Glomerular visceral epithelial cell (primary cell): ENCODE results near the gene DUXB.

Experiments used
- DNase-seq: peaks from one replicate; pipeline ENCODE4 v3.0.0-alpha.2; 2016; ENCODE audit errors: extremely low spot score

DUXB gene

GRCh38 chr16:75701361-75701760, at the start of gene DUXB:
DUXB (minus strand) TSS chr16:75701461; CDS start chr16:75701418, 43 bp downstream.
- no peak for DNase-seq

GRCh38 chr16:75750528-75750927, 49.3 kb upstream of the DUXB start:
- no peak for DNase-seq

GRCh38 chr16:75746359-75746758, 45.1 kb upstream of the DUXB start:
- no peak for DNase-seq

GRCh38 chr16:75745823-75746222, 44.6 kb upstream of the DUXB start:
- no peak for DNase-seq

- DNase-seq = no peak
Observed at GRCh38 chr16:75745242-75745641, 44.0 kb upstream of the DUXB start.

GRCh38 chr16:75742424-75743047, 41.3 kb upstream of the DUXB start:
- no peak for DNase-seq

GRCh38 chr16:75733305-75734211, 32.3 kb upstream of the DUXB start:
- DNase-seq = no peak

GRCh38 chr16:75732871-75733270, 31.6 kb upstream of the DUXB start:
- DNase-seq = no peak

GRCh38 chr16:75727221-75727620, 26.0 kb upstream of the DUXB start:
- no peak for DNase-seq

GRCh38 chr16:75726390-75726789, 25.1 kb upstream of the DUXB start, which contains the start of gene CPHXL:
CPHXL (minus strand) TSS chr16:75726490; CDS start chr16:75726442, 48 bp downstream.
- no peak for DNase-seq

GRCh38 chr16:75718452-75718851, 17.2 kb upstream of the DUXB start:
- DNase-seq = no peak

- no peak for DNase-seq
Observed at GRCh38 chr16:75714661-75715060, 13.4 kb upstream of the DUXB start.

- no peak for DNase-seq
Observed at GRCh38 chr16:75710344-75710743, 9.1 kb upstream of the DUXB start.

- DNase-seq = no peak
Observed at GRCh38 chr16:75703306-75703705, 2.0 kb upstream of the DUXB start.

- no peak for DNase-seq
Observed at GRCh38 chr16:75702242-75702641, 981 bp upstream of the DUXB start.

GRCh38 chr16:75697571-75697970, 3.7 kb downstream of the DUXB start:
- DNase-seq = no peak

- DNase-seq = no peak
Observed at GRCh38 chr16:75695708-75696107, 5.6 kb downstream of the DUXB start.

GRCh38 chr16:75687361-75687760, 13.9 kb downstream of the DUXB start:
- DNase-seq = no peak

- DNase-seq = no peak
Observed at GRCh38 chr16:75682308-75682707, 19.0 kb downstream of the DUXB start.

GRCh38 chr16:75679366-75679765, 21.9 kb downstream of the DUXB start:
- no peak for DNase-seq

- no peak for DNase-seq
Observed at GRCh38 chr16:75676909-75677308, 24.4 kb downstream of the DUXB start, which contains the start of gene CPHXL2. CPHXL2 (minus strand) TSS chr16:75677009; CDS start chr16:75676999, 10 bp downstream.

GRCh38 chr16:75667503-75667902, 33.8 kb downstream of the DUXB start:
- DNase-seq = no peak

GRCh38 chr16:75660726-75661302, 40.4 kb downstream of the DUXB start:
- no peak for DNase-seq
